ENCODE results near the gene TMEM255B. TPM values are rescaled to one million over a fixed set of nuclear protein-coding genes. Genes with fewer than 3 reads are reported as not detected.

The TMEM255B gene
- polyA plus RNA-seq, 5 donors = 8.5 to 17.4 (median 13.3) TPM

- DNase-seq = no peak
Measured at GRCh38 chr13:113801289-113801961, 42.4 kb downstream of the TMEM255B start.

GRCh38 chr13:113802090-113802531 lies 43.1 kb downstream of the TMEM255B start:
- peak; percentile 79 to 81 for DNase-seq

GRCh38 chr13:113802761-113803160 lies 43.7 kb downstream of the TMEM255B start:
- no peak for DNase-seq

- no peak for DNase-seq
Measured at GRCh38 chr13:113803409-113804016, 44.5 kb downstream of the TMEM255B start.

GRCh38 chr13:113804017-113804702 lies 45.1 kb downstream of the TMEM255B start:
- DNase-seq = no peak

- no peak for DNase-seq
Measured at GRCh38 chr13:113804703-113805430, 45.8 kb downstream of the TMEM255B start.

- DNase-seq = no peak
Measured at GRCh38 chr13:113805431-113806103, 46.5 kb downstream of the TMEM255B start.

GRCh38 chr13:113806104-113806471 lies 47.1 kb downstream of the TMEM255B start:
- no peak for DNase-seq

- no peak for DNase-seq
Measured at GRCh38 chr13:113806526-113806925, 47.5 kb downstream of the TMEM255B start.

- no peak for DNase-seq
Measured at GRCh38 chr13:113808058-113808834, 49.2 kb downstream of the TMEM255B start.

- no peak for DNase-seq
Measured at GRCh38 chr13:113809934-113810333, 50.9 kb downstream of the TMEM255B start.

GRCh38 chr13:113810640-113811039 lies 51.6 kb downstream of the TMEM255B start:
- DNase-seq = no peak

- DNase-seq = no peak
Measured at GRCh38 chr13:113811081-113811928, 52.3 kb downstream of the TMEM255B start.

GRCh38 chr13:113812178-113813040 lies 53.4 kb downstream of the TMEM255B start:
- no peak for DNase-seq

GRCh38 chr13:113813070-113813748 lies 54.2 kb downstream of the TMEM255B start:
- DNase-seq = no peak

- DNase-seq = no peak
Measured at GRCh38 chr13:113813749-113814434, 54.9 kb downstream of the TMEM255B start.

GRCh38 chr13:113814435-113814821 lies 55.4 kb downstream of the TMEM255B start:
- DNase-seq = no peak
